A673 (cell line): ENCODE measurements around the gene VAMP2. TPM values are rescaled to one million over a fixed set of nuclear protein-coding genes. Genes with fewer than 3 reads are reported as not detected.

Experiments
- BruUV-seq: library from RNA; stranded (reverse); fragments of 400-500 nt; replicated peaks from 2 replicates; lab custom pipeline; 2021; lab: Mats Ljungman, UMichigan
- CTCF ChIA-PET: fragments of 300-600 bp; sonication (Branson Sonifier 250); formaldehyde crosslinking; loops from one replicate; lab custom pipeline; 2022; ENCODE audit warnings: antibody characterized with exemption; lab: Charles Lee
- POLR2A ChIA-PET: fragments of 300-600 bp; sonication (Branson Sonifier 250); formaldehyde crosslinking; loops from one replicate; lab custom pipeline; 2022; ENCODE audit warnings: antibody characterized with exemption; ENCODE audit not compliant: low non-redundant PET; lab: Charles Lee
- DNase-seq: peaks from one replicate; pipeline ENCODE4 v3.0.0-alpha.2; 2015; ENCODE audit warnings: low spot score
- H3K27ac ChIP-seq: fragments of 200-600 bp; sonication (generic); 2 replicates; pipeline ENCODE4 v1.5.1; 2016; ENCODE audit warnings: mixed run types, low read depth, mild to moderate bottlenecking, mixed read lengths, antibody characterized with exemption, low read length; ENCODE audit not compliant: poor library complexity, severe bottlenecking
- H3K27me3 ChIP-seq: fragments of 200-600 bp; sonication (generic); replicated peaks from 2 replicates; pipeline ENCODE4 v1.6.1; 2017; ENCODE audit warnings: mixed run types, low read depth, mild to moderate bottlenecking, mixed read lengths, antibody characterized with exemption, low read length; ENCODE audit not compliant: insufficient read depth, poor library complexity
- H3K36me3 ChIP-seq: fragments of 200-600 bp; sonication (generic); 2 replicates; pipeline ENCODE4 v1.6.1; 2016; ENCODE audit warnings: mixed run types, mild to moderate bottlenecking, mixed read lengths, antibody characterized with exemption, low read length; ENCODE audit not compliant: insufficient read depth, poor library complexity, severe bottlenecking
- H3K4me1 ChIP-seq: fragments of 200-600 bp; sonication (generic); 2 replicates; pipeline ENCODE4 v1.6.1; 2017; ENCODE audit warnings: mixed run types, mild to moderate bottlenecking, mixed read lengths, antibody characterized with exemption, low read length; ENCODE audit not compliant: insufficient read depth, poor library complexity, severe bottlenecking
- H3K4me3 ChIP-seq: fragments of 200-600 bp; sonication (generic); 2 replicates; pipeline ENCODE4 v1.5.1; 2016; ENCODE audit warnings: low read depth, mixed run types, mild to moderate bottlenecking, mixed read lengths, low read length; ENCODE audit not compliant: poor library complexity, severe bottlenecking
- H3K9me3 ChIP-seq: fragments of 200-600 bp; sonication (generic); 2 replicates; pipeline ENCODE4 v1.6.1; 2016; ENCODE audit warnings: mixed run types, low read depth, mild to moderate bottlenecking, mixed read lengths, antibody characterized with exemption, low read length; ENCODE audit not compliant: poor library complexity, severe bottlenecking
- CTCF ChIP-seq: fragments of 300-800, 200-600 bp; sonication (generic); conservative IDR thresholded peaks from 2 replicates; pipeline ENCODE4 v1.5.1; 2017; ENCODE audit warnings: low read depth, mild to moderate bottlenecking, antibody characterized with exemption, low read length, moderate library complexity, mixed read lengths
- EZH2 ChIP-seq: fragments of 200-600 bp; sonication (generic); IDR thresholded peaks from 2 replicates; pipeline ENCODE4 v1.6.1; 2017; ENCODE audit warnings: borderline replicate concordance, low read depth, mild to moderate bottlenecking, mixed read lengths, antibody characterized with exemption, low read length; ENCODE audit not compliant: poor library complexity, severe bottlenecking
- intact Hi-C: fragments of 100-400 bp; cut with micrococcal nuclease; formaldehyde crosslinking; loops from one replicate; pipeline ENCODE4 v1.10.0; 2022; ENCODE audit not compliant: unreplicated experiment
- total RNA-seq: library from RNA; stranded (reverse); gene quantifications from 2 replicates; pipeline ENCODE4 v1.2.3, GENCODE V29; 2021

VAMP2 gene
- total RNA-seq, 1 experiment from 2014 or later: 41.3 TPM

GRCh38 chr17:8186787-8187516, 24.2 kb upstream of the VAMP2 start:
- peak; percentile 98 for DNase-seq
- Histone ChIP-seq H3K27me3 (no peaks in the 10 kb centered on the region), H3K9me3 (no peaks in the 10 kb centered on the region), H3K4me3 (peak overlapping the region; percentile 82), H3K4me1 (peaks cover 21% of the 10 kb centered on the region), H3K36me3 (no peaks in the 10 kb centered on the region), H3K27ac (peak overlapping the region; percentile 85)
- TF ChIP-seq CTCF: peak; percentile 49
- TF ChIP-seq EZH2: no peak
- no TSS peak for BruUV-seq
- POLR2A ChIA-PET: interaction anchor here (0.6 kb wide), 2 partner anchors 217 to 242 kb away, joined by 3 to 12 read pairs; no protein-coding TSS in a partner anchor
- CTCF ChIA-PET: no interaction called here
- intact Hi-C loops: loop anchor here (1.0 to 2.0 kb wide), 5 partner anchors 23 to 68 kb away; partner anchors contain the start of gene AURKB

GRCh38 chr17:8186446-8186786, 23.7 kb upstream of the VAMP2 start:
- H3K4me1 ChIP-seq: peaks cover 16% of the 10 kb centered on the region
- H3K36me3 ChIP-seq: no peaks in the 10 kb centered on the region
- intact Hi-C loops: loop anchor here (2.0 kb wide), 1 partner anchor 48 kb away; no protein-coding TSS in a partner anchor
- ChIA-PET CTCF (no interaction called here), POLR2A (interaction anchor here (0.6 kb wide), 1 partner anchor 241 kb away, joined by 3 read pairs; no protein-coding TSS in a partner anchor)
- peak overlapping the region; percentile 82 for H3K4me3 ChIP-seq
- BruUV-seq: no TSS peak
- no peaks in the 10 kb centered on the region for H3K9me3 ChIP-seq
- TF ChIP-seq CTCF (no peak), EZH2 (no peak)
- no peaks in the 10 kb centered on the region for H3K27me3 ChIP-seq
- no peak for DNase-seq
- H3K27ac ChIP-seq: peak overlapping the region; percentile 85

- Histone ChIP-seq H3K27me3 (no peaks in the 10 kb centered on the region), H3K27ac (peak overlapping the region; percentile 85), H3K9me3 (no peaks in the 10 kb centered on the region), H3K36me3 (no peaks in the 10 kb centered on the region), H3K4me1 (peaks cover 15% of the 10 kb centered on the region), H3K4me3 (peak overlapping the region; percentile 82)
- no TSS peak for BruUV-seq
- intact Hi-C loops: loop anchor here (2.0 kb wide), 1 partner anchor 47 kb away; no protein-coding TSS in a partner anchor
- ChIA-PET POLR2A (interaction anchor here (0.6 kb wide), 1 partner anchor 240 kb away, joined by 3 read pairs; no protein-coding TSS in a partner anchor), CTCF (no interaction called here)
- DNase-seq: peak; percentile 85
- TF ChIP-seq EZH2 (no peak), CTCF (no peak)
Observed at GRCh38 chr17:8185582-8186445, 23.1 kb upstream of the VAMP2 start.
